Cortex of kidney (tissue), 1 donor: ENCODE data around the gene STBD1.
"Not testable (repeated sequence)": the region's sequence is repeated elsewhere in the genome, so short reads cannot be mapped to it uniquely, and the experiment has no call there.

Experiments
- DNase-seq: peaks from one replicate; lab custom pipeline; 2025; lab: John Stamatoyannopoulos, UW

The STBD1 gene

GRCh38 chr4:76283900-76284299 lies 22.6 kb upstream of the STBD1 start:
- no peak for DNase-seq

DNA sequence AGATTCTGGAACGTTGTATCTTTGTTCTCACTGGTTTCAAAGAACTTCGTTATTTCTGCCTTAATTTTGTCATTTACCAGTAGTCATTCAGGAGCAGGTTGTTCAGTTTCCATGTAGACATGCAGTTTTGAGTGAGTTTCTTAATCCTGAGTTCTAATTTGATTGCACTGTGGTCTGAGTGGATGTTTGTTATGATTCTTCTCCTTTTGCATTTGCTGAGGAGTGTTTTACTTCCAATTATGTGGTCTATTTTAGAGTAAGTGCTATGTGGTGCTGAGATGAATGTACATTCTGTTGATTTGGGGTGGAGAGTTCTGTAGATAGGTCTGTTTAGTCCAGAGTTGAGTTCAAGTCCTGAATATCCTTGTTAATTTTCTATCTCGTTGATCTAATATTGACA lies 18.7 kb upstream of the STBD1 start:
- not testable (repeated sequence) for DNase-seq

GRCh38 chr4:76292730-76293129 lies 13.8 kb upstream of the STBD1 start:
- no peak for DNase-seq

DNA sequence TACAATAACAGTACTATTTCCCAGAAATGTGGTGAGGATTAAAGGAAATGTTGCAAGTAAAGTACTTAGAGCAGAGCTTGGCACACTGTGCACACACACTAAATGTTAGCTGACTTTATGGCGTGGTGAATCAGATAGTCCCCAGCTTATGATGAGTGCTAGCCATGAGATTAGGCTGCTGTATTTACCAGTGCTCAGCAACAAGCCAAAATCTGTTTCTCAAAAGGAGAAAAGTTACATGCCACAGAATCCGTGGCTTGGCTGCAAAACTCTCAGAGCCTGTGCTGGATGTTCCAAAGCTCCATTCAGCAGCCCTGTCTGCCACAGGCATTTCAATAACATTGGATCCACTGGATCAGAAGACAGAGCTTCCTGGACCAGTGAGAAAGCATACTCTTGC lies 12.8 kb upstream of the STBD1 start:
- no peak for DNase-seq

DNA sequence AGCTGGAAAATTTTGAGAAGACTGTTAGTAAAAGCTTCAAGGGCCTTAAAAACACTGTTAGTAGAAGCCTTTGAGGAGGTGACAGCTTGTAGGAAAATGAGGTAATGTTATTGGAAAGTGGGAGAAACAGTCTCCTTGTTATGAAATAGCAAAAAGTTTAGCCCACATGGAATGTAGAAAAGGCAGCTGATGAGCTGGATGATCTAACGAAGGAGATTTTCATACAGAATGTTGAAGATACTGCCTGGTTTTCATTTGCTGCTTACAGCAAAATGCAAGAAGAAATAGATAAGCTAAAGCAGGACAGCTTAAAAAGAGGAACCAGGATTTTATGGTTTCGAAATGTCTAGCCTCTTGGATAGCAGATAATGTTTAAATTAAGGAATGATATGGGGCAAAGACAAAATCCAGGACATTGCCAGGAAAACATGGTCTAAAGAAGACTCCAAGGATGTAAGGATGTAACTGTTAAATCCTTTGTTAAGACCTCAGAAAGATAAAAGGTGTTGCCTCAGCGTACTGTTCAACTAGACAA lies 10.2 kb upstream of the STBD1 start:
- DNase-seq = no peak

- no peak for DNase-seq
Measured at GRCh38 chr4:76298227-76298626, 8.3 kb upstream of the STBD1 start.

DNA sequence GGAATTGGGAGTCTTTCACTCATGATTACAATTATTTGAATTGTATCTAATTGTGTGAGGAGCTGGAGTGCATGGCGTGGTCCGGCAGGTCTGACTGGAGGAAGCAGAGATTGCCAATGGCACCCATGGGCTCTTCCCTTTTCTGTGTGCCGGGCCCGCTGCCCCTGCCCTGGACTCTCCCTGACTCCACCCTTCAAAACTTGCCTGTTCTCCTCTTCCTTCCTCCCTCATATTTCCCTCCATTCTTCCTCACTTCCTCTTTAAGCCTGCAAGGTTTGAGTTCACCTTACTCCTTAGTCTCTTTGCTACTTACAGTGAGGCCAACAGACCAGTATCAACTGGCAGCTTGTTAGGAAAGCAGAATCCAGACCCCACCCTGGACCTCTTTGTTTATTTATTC lies 6.5 kb upstream of the STBD1 start:
- no peak for DNase-seq

DNA sequence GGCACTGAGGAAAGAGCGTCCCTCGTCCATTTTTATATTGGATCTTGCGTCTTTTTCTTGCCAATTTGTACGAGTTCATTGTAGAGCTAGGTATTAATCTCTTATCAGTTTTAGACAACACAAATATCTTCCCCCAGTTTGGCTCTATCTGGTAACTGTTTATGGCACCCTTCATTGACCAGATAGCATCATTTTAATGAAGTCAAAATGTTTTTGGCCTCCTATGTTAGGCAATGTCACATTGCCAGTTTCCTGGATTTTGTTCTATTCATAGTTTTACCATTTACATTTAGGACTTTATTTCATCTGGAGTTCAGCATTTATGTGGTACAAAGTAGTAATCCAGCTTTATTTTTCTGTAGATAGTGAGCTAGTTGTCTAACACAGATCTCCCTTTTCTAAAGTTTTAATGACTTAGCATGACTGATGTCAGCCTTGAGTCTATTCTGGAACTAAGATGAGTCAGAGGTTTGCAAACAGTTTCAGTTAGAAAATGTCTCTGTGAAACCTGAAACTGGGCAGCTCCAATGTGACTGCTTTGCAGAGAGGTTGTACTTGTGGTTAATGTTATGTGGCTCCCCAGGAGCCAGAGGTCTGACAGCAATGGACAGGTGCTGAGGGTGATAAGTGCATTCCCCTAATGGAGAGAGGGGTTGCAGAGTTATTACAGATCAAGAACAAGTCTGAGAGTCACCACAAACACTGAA lies 5.3 kb upstream of the STBD1 start:
- no peak for DNase-seq

DNA sequence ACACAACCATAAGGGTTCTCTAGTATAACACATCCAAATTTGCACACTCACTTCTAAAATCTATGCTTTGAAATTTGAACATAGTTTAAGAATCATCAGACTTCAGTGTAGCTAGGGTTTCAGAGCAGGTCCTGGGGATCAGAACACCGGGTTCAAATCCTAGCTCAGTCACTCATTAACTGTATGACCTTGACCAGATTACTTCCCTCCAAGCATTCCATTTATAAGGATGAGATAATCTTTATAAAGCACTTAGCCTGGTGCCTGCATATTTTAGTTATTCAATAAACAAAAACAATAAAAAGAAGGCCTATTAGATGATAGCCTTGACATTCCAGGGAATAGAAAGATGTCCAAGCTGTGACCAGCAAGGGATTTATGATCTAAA lies 4.8 kb upstream of the STBD1 start:
- DNase-seq = no peak

DNA sequence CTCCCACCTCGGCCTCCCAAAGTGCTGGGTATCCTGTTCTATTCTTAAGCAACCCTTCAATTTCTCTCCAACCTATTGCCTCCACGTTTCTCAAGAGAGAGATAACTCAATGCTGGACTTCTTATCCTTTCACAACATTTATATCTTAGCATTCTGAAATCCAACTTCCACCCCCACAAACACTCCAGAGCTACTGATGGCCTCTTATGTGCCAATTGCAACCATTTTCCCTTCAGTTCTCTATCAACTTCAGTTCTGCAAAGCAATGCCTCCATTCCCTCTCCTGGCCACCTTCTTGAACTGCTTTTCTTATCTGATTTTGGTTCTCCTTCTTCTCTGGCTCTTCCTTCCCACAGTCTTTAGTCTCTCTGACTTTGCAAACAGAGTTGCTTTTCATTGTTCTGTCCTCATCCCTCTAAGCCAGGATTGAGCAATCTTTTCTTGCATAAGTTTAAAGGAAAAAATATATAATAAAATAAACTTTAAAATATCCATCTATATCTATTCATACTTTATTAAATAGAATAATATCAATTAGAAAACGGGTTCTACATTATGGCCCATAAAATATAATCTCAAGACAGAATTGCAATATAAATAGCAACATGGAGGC lies 3.6 kb upstream of the STBD1 start:
- no peak for DNase-seq

DNA sequence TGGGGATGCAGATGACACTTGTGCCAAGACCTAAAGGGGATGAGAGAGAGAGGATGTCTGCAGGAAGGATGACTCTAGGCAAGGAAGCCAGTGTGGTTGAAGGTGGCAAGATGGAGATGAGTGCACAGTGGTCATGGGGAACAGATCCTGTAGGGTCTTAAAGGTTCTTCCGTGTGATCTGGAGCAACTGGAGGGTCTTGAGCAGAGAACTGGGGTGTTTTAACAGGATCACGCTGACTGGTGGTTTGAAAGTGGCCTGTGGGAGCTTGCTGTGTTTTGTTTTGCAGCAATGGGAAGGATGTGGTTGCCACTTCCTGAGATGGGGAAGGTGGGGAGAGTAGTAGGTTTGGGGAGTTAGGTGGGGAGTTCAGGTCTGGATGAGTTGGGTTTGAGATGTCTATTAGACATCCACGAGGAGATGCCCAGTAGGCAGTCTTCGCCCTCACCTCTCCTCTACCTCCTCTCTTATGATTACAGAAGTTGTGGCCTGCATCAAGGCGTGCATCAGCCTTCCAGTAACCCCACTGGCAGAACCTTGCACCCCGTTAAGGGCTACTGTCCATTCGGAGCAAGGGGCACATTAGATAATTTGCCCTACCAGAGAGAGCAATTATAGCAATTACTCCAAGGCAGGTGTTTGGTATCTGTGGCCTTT lies 1.4 kb upstream of the STBD1 start:
- no peak for DNase-seq

DNA sequence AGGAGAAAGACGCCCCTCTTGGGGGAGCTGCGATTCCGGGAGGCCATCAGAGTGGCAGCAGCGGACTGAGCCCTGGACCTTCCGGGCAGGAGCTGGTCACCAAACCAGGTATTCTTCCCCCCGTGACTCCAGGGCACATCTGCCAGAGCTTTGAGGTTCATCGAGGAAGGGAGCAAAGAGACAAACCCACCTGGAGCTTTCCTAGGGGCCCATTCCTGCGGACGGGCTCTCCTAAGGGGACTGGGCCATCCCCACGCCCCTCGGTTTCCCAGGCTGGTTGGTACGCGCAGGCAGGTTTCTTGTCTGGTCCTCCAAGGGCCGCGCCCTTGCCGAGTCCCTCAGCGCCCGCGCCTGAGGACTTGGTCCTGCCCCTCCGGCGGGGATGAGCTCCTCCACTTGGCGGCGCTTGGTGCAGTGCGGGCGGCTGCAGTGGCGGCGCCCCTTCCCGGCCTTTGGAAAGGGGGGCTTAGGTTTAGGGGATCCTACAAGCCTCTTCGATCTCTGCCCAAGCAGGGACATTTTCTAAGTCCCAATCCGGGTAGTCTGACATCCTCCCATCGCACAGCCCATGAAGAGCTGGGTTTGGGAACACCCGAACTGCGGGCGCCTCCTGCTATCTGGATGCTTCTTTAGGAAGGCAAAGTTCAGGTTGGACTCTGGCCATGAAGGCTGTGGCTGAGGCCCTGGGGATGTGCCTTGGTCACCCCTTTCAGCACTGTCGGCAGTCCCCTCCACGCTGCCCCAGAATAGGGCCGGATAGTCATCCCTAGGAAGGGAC lies 538 bp downstream of the STBD1 start:
- no peak for DNase-seq

DNA sequence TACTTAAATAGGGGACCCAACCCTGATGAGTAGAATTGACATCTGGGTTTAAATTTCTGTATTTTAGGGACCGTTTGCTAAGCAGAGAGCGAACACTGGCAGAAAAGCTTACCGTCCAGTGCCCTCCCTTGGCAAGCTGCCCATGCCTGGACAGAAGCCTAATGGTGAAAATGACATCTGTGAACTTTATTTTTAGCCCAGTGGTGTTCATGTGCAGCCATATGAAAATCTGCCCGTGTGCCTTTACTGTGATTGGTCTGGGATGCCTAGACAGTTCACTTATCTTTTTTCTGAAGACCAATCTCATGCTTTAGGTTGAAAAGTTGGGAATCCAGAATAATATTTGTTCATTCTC lies 1.1 kb downstream of the STBD1 start:
- DNase-seq = no peak

GRCh38 chr4:76308548-76308947 lies 2.0 kb downstream of the STBD1 start:
- DNase-seq = no peak

- DNase-seq = no peak
Measured at GRCh38 chr4:76309939-76310550, 3.5 kb downstream of the STBD1 start.

- DNase-seq = no peak
Measured at GRCh38 chr4:76310683-76311082, 4.2 kb downstream of the STBD1 start.

DNA sequence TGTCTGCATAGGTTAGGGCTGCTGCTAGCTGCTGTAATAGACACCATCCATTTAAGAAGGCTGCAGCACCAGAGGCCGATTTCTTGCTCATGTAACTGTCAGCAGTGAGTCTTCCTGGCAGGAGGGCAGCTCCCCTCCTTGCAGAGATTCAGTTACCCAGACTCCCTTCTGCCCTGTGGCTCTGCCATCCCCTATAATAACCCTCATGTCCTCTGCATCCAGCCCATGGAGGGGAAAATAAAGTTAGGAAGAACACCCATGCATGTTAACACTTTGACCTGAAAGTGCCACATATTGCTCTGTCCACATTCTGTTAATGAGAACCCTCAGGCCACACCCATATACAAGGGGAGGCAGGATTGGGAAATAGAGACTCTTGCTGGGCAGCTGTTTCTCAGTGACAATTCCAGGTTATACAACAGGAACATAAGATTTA lies 5.4 kb downstream of the STBD1 start:
- no peak for DNase-seq

DNA sequence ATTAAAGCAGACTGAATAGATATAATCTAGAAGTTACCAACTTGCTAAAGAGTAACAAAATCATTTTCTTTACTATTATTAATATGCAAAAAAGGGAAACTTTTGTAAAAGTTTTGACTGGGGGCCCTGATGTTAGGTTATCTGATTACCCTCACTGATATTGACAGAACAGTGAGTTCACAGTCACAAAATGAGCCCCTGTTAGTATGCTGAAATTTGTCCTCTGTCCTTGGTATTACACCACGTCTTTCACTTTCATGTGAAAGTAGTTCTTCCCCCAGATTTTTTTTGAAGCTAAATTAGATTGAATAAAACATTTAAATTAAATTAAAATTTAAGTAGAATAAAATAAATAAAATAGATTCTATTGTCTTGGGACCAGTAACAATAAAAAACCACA lies 5.9 kb downstream of the STBD1 start:
- DNase-seq = no peak

- DNase-seq = no peak
Measured at GRCh38 chr4:76313547-76313946, 7.0 kb downstream of the STBD1 start.

DNA sequence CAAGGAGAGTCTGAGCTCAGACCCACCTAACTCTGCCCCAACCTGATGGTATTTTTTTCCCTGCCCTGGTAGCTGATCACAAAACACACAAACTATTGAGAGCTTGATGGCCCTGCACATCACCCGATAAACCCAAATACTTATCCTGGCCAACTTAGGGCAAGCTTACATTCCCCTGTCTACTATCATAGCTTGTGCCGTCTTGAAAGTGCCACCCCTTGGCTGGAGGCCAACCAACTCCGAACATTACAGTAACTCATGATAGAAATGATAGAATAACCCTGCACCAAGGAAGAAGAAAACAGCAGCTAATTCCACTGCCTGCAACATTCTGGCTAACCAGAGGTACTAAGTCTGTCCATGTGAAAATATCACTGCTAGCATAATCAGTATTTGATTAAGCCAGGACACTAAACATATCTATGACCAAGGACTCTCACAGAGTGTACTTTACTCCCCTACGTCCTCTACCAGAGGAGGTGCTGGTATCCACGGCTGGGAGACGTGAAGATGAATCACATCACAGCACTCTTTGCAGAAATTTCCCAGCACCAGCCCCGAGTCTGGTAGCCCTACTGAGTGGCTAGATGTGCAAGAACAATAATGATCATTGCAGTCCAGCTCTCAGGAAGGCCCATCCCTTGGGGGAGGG lies 8.9 kb downstream of the STBD1 start:
- no peak for DNase-seq

- DNase-seq = no peak
Measured at GRCh38 chr4:76316131-76316530, 9.6 kb downstream of the STBD1 start.

DNA sequence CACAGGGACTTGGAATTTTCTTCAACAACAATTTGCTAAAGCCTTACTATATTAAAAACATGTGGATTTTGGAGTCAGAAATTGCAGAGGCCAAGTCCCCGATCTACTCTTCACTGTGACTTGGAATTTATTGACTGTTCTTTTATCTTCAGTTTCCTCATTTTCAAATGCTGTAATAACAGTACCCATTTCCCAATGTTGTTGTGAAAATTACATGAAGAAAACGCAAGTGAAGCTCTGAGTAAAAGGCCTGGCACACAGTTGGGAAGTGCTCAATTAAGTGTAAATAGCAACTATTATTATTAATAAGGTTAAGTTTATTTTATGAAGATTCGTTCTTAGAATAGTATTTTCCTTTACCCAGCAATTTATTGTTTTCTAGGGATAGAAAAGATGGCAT lies 15.7 kb downstream of the STBD1 start:
- no peak for DNase-seq
